Lower leg skin (tissue), 4 donors: Measurements from ENCODE around the gene SMIM1. TPM values are rescaled to one million over a fixed set of nuclear protein-coding genes. Genes with fewer than 3 reads are reported as not detected.

Experiments
- DNase-seq, 2 donors: peaks; one replicate each; pipeline ENCODE4 v3.0.0-alpha.2; 2019; ENCODE audit warnings: low spot score in 2 of 2
- H3K4me3 ChIP-seq: fragments of 200-600 bp; sonication (generic); 2 replicates; pipeline ENCODE4 v1.5.1; 2017; ENCODE audit warnings: mild to moderate bottlenecking, low read depth; ENCODE audit not compliant: poor library complexity, severe bottlenecking
- POLR2A ChIP-seq, 2 donors: fragments of 450-650 bp; IDR thresholded peaks; one replicate each; pipeline ENCODE4 v1.6.1; 2016 to 2017; ENCODE audit warnings: antibody characterized with exemption in 2 of 2, mild to moderate bottlenecking in 1 of 2, moderate library complexity in 1 of 2
- WGBS, 2 donors: methylation state at CpG; one replicate each; pipeline ENCODE4 v1.1.5; 2018; 5-methylcytosine and 5-hydroxymethylcytosine counted together
- intact Hi-C: fragments of 100-400 bp; cut with DNase I; formaldehyde crosslinking; loops from one replicate; pipeline ENCODE4 v1.15.0; 2023; ENCODE audit warnings: low total_unique reads
- total RNA-seq, 4 donors: library from RNA; depleted of rRNA; stranded (reverse); fragments of >200 nt; gene quantifications; one replicate each; pipeline ENCODE4 v1.1.0, GENCODE V29; 2016
- TF ChIP-seq, protein P1 (sequence below), 3 donors: fragments of 450-650 bp; IDR thresholded peaks; one replicate each; pipeline ENCODE4 v1.5.1; 2016; ENCODE audit warnings: antibody characterized with exemption in 3 of 3, mild to moderate bottlenecking in 3 of 3, moderate library complexity in 2 of 3

SMIM1 gene
- total RNA-seq, 4 donors from 2014 or later: 1.6 to 8.7 (median 3.6) TPM

DNA sequence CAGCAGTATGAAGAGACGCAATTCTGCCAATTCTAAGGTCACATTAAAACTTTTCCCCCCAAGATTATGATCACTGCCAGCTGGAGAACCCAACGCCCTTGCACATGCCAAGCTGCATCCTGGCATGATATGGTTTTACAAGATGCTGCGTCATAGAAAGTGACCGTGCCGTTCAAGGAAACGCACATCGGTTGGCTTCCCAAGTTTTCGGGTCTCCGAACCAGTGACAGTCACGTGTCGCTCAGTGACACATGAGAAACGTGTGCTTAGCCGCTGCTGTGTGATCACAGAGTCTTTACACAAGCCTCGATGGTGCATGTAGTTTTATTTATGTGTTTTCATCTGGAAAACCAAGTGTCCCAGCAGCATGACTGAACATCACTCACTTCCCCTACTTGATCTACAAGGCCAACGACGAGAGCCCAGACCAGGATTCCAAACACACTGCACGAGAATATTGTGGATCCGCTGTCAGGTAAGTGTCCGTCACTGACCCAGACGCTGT, 7.4 kb downstream of the SMIM1 start:
- intact Hi-C loops: no loop called here
- WGBS, 2 donors: 91 to 93% methylated on average over 20 of the region's 20 CpGs
- H3K4me3 ChIP-seq: no peak overlapping the region
- no peak for TF ChIP-seq POLR2A (IDR thresholded peaks at IDR 0.05)
- TF ChIP-seq, protein P1, sequence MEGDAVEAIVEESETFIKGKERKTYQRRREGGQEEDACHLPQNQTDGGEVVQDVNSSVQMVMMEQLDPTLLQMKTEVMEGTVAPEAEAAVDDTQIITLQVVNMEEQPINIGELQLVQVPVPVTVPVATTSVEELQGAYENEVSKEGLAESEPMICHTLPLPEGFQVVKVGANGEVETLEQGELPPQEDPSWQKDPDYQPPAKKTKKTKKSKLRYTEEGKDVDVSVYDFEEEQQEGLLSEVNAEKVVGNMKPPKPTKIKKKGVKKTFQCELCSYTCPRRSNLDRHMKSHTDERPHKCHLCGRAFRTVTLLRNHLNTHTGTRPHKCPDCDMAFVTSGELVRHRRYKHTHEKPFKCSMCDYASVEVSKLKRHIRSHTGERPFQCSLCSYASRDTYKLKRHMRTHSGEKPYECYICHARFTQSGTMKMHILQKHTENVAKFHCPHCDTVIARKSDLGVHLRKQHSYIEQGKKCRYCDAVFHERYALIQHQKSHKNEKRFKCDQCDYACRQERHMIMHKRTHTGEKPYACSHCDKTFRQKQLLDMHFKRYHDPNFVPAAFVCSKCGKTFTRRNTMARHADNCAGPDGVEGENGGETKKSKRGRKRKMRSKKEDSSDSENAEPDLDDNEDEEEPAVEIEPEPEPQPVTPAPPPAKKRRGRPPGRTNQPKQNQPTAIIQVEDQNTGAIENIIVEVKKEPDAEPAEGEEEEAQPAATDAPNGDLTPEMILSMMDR (IDR thresholded peaks at IDR 0.05): no peak
- no peak for DNase-seq

DNA sequence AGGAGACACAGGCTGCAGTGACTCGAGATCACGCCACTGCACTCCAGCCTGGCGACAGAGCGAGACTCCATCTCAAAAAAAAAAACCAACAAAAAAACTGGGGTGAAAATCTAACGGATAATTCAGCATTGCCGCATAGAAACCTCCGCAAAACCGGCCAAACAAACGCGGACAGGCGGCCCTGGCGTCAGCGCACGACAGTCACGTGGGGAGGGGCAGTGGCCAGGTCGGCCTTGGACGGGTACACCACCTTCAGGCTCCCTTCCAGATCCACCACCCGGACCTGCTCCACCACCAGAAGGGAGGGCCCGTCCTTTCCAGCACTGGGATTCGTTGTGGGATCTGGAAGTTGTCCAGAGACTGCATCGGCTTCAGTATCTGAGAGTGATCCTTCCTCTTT, 8.4 kb downstream of the SMIM1 start:
- no peak for DNase-seq
- 81 to 83% methylated on average over 21 of the region's 21 CpGs for WGBS, 2 donors
- intact Hi-C loops: no loop called here
- TF ChIP-seq, protein P1 (IDR thresholded peaks at IDR 0.05): no peak
- no peak for TF ChIP-seq POLR2A (IDR thresholded peaks at IDR 0.05)
- H3K4me3 ChIP-seq: no peak overlapping the region

DNA sequence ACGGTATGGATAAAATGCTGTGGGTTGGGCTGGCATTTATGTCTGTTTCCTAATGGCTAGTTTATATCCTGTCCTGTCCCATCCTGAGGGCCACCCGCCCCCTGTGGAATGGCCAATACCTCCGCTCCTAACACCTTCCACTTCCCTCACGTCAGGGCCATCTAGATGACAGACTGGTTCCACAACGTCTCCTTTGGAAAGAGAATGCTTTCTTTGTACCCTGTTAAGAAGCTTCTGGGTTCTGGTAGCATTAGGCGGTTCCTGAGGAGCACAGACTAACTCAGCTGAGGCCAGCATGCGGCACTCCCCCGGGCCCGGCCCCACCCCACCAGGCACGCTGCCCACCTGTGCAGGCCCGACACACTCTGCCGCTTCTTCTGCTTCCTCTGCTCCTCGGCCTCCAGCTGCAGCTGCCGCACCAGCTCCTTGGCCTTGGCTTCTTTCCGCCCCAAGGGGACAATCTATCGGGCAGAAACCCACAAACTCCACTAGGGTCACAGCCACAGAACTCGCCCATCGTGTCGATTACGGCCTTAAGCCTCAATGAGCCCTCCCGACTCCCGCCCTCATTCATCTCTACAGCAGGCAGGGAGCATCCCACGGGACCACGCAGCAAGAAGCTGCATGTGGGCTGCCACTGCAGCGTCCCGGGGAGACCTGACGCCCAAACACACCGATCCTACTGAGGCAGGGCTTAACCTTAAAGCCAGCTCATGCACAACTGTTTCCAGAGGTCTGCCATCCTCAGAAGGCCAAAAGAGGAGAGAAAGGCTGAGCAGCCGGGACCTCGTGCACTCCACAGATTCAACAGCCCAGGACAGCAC, 11.3 kb downstream of the SMIM1 start:
- TF ChIP-seq POLR2A (IDR thresholded peaks at IDR 0.05): no peak
- TF ChIP-seq, protein P1 (IDR thresholded peaks at IDR 0.05): no peak
- intact Hi-C loops: no loop called here
- peak in 1 of 2 donors; percentile 85 for DNase-seq
- 88 to 91% methylated on average over 30 of the region's 30 CpGs for WGBS, 2 donors
- H3K4me3 ChIP-seq: no peak overlapping the region

DNA sequence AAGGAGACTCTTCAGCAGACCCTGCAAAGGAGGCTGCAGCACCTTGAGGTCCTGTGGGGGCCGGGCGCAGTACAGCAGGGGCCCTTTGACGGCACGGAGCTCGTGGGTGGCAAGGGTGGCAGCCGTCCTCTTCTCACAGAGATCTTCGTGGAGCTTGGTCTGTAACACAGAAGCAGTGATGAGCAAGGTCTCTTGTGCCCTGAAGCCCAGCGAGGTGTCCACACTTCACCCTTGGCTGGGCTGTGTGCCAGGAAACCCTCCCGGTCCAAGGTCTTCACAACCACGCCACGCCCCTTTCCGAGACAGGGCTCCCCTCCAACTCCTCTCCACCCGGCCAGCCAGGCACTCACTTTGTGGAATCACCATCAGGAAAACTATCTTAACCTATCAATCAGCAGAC, 12.5 kb downstream of the SMIM1 start:
- intact Hi-C loops: no loop called here
- H3K4me3 ChIP-seq: no peak overlapping the region
- DNase-seq: peak in 1 of 2 donors; percentile 83
- TF ChIP-seq, protein P1 (IDR thresholded peaks at IDR 0.05): no peak
- TF ChIP-seq POLR2A (IDR thresholded peaks at IDR 0.05): no peak
- 80 to 82% methylated on average over 13 of the region's 13 CpGs for WGBS, 2 donors

GRCh38 chr1:3785456-3786157, 13.1 kb downstream of the SMIM1 start:
- WGBS, 2 donors: 84 to 86% methylated on average over 14 of the region's 14 CpGs
- DNase-seq: no peak
- TF ChIP-seq, protein P1 (IDR thresholded peaks at IDR 0.05): no peak
- no peak for TF ChIP-seq POLR2A (IDR thresholded peaks at IDR 0.05)
- no peak overlapping the region for H3K4me3 ChIP-seq
- intact Hi-C loops: no loop called here
